HepG2 (cell line): Measurements from ENCODE around the gene CSNK1D. TPM values are rescaled to one million over a fixed set of nuclear protein-coding genes. Genes with fewer than 3 reads are reported as not detected.

Source experiments
- AGO1 ChIP-seq: fragments of 200-400 bp; formaldehyde crosslinking; IDR thresholded peaks from 2 replicates; pipeline ENCODE4 v1.6.1; 2017; ENCODE audit warnings: mild to moderate bottlenecking, low read depth, low read length, moderate library complexity; ENCODE audit not compliant: poor library complexity, severe bottlenecking
- ATF1 ChIP-seq: IDR thresholded peaks from 2 replicates; pipeline ENCODE4 v1.6.1; 2016; ENCODE audit warnings: mild to moderate bottlenecking, control low read depth
- KDM3A ChIP-seq: IDR thresholded peaks from 2 replicates; pipeline ENCODE4 v1.6.1; 2018; ENCODE audit warnings: low read depth, missing compliant biosample characterization
- MATR3 ChIP-seq: sonication (generic); formaldehyde crosslinking; IDR thresholded peaks from 2 replicates; pipeline ENCODE4 v1.4.0; 2020; ENCODE audit warnings: missing genetic modification reagents
- MEIS1 ChIP-seq: sonication (generic); formaldehyde crosslinking; IDR thresholded peaks from 2 replicates; pipeline ENCODE4 v1.9.0; 2021; ENCODE audit warnings: mild to moderate bottlenecking, missing genetic modification reagents, moderate library complexity, borderline replicate concordance
- REL ChIP-seq: sonication (generic); formaldehyde crosslinking; conservative IDR thresholded peaks from 2 replicates; pipeline ENCODE4 v1.8.0; 2022; ENCODE audit warnings: mild to moderate bottlenecking, missing genetic modification reagents, moderate library complexity
- REST ChIP-seq, 2 experiments: IDR thresholded peaks; 2 replicates each; pipeline ENCODE4 v1.6.1; 2011 to 2012; ENCODE audit warnings: low read length in 2 of 2, borderline replicate concordance in 1 of 2, low read depth in 1 of 2, mild to moderate bottlenecking in 1 of 2, moderate library complexity in 1 of 2
- SALL2 ChIP-seq: sonication (generic); formaldehyde crosslinking; IDR thresholded peaks from 2 replicates; pipeline ENCODE4 v1.8.1; 2023; ENCODE audit warnings: mild to moderate bottlenecking, missing genetic modification reagents, inconsistent platforms
- SMC3 ChIP-seq: IDR thresholded peaks from 2 replicates; pipeline ENCODE4 v1.6.1; 2011; ENCODE audit warnings: low read length, improper control_type of control experiment
- ZBTB39 ChIP-seq: sonication (generic); formaldehyde crosslinking; IDR thresholded peaks from 2 replicates; pipeline ENCODE4 v1.5.0; 2020; ENCODE audit warnings: missing genetic modification reagents
- ZNF572 ChIP-seq: sonication (generic); formaldehyde crosslinking; IDR thresholded peaks from 2 replicates; pipeline ENCODE4 v1.5.1; 2020; ENCODE audit warnings: mild to moderate bottlenecking, missing genetic modification reagents
- ZNF577 ChIP-seq: sonication (generic); formaldehyde crosslinking; IDR thresholded peaks from 2 replicates; pipeline ENCODE4 v1.4.0; 2020; ENCODE audit warnings: mild to moderate bottlenecking, low read depth, missing genetic modification reagents, borderline replicate concordance
- ZNF616 ChIP-seq: sonication (generic); formaldehyde crosslinking; IDR thresholded peaks from 2 replicates; pipeline ENCODE4 v1.5.0; 2020; ENCODE audit warnings: low read depth, mild to moderate bottlenecking, missing genetic modification reagents
- ZNF660 ChIP-seq: sonication (generic); formaldehyde crosslinking; IDR thresholded peaks from 2 replicates; pipeline ENCODE4 v1.5.1; 2020; ENCODE audit warnings: mild to moderate bottlenecking, low read depth, missing genetic modification reagents, borderline replicate concordance
- ZNF691 ChIP-seq: sonication (generic); formaldehyde crosslinking; IDR thresholded peaks from 2 replicates; pipeline ENCODE4 v1.4.0; 2020; ENCODE audit warnings: missing genetic modification reagents, low read depth, mild to moderate bottlenecking, borderline replicate concordance
- ZNF749 ChIP-seq: sonication (generic); formaldehyde crosslinking; IDR thresholded peaks from 2 replicates; pipeline ENCODE4 v1.8.0; 2022; ENCODE audit warnings: mild to moderate bottlenecking, missing genetic modification reagents, moderate library complexity, borderline replicate concordance
- ZSCAN21 ChIP-seq: sonication (generic); formaldehyde crosslinking; IDR thresholded peaks from 2 replicates; pipeline ENCODE4 v1.8.0; 2022; ENCODE audit warnings: mild to moderate bottlenecking, missing genetic modification reagents, moderate library complexity, borderline replicate concordance
- polyA plus RNA-seq, 8 experiments: library from polyadenylated mRNA; depleted of rRNA in 3 of 8; stranded (reverse) in 7 of 8; unstranded in 1 of 8; fragments of >200 nt; fragmentation: Illumina TruSeq in 4 of 8; extraction: Trizol in 4 of 8; gene quantifications; 2 replicates each; pipeline versions ENCODE4 v1.2.1 to v1.2.3, GENCODE V29; 2011 to 2016; ENCODE audit warnings: low read depth in 4 of 8, missing spikeins in 1 of 8, mixed read lengths in 1 of 8; ENCODE audit not compliant: insufficient read depth in 1 of 8
- total RNA-seq, 5 experiments: library from RNA; depleted of rRNA; stranded (reverse); fragments of >200 nt; fragmentation: Illumina TruSeq; extraction: Trizol; gene quantifications; 2 replicates each; pipeline ENCODE4 v1.2.3, GENCODE V29; 2016; ENCODE audit warnings: low read depth in 1 of 5

Gene CSNK1D
- total and polyA plus RNA-seq, 2 of the 13 experiments (the other 11 are each of a cell fraction or from before 2014, with no cell fraction given), result 31.5 to 128 TPM

- peak in 1 of 2 experiments; percentile 63; a peak in 1 of 4 replicates for TF ChIP-seq REST (IDR thresholded peaks at IDR 0.05; ENCODE audit: borderline replicate concordance in 1 of 2, low read depth in 1 of 2, low read length in 2 of 2)
- TF ChIP-seq ZNF577, result no peak
- TF ChIP-seq ZNF572 (CRISPR knock-in tag), result 0 out of 2 replicates have a peak, but pooled peaks have one; percentile 70
- TF ChIP-seq KDM3A (CRISPR knock-in tag), result peak; percentile 90
- TF ChIP-seq ZNF691 (CRISPR knock-in tag), result peak; percentile 35; the same call in 1 of the 2 replicates
- peak; percentile 76; the same call in 1 of the 2 replicates for TF ChIP-seq REL (CRISPR knock-in tag)
- no peak for TF ChIP-seq ZNF749 (CRISPR knock-in tag)
- TF ChIP-seq MATR3 (CRISPR knock-in tag), result no peak
- no peak for TF ChIP-seq SMC3
- TF ChIP-seq ATF1 (CRISPR knock-in tag), result no peak
- TF ChIP-seq ZSCAN21, result peak; percentile 63; the same call in 1 of the 2 replicates
- TF ChIP-seq MEIS1 (CRISPR knock-in tag), result peak; percentile 69; the same call in 1 of the 2 replicates
- no peak for TF ChIP-seq ZNF616 (CRISPR knock-in tag)
- TF ChIP-seq ZNF660 (CRISPR knock-in tag), result no peak
- TF ChIP-seq AGO1, result peak; percentile 89
- 0 out of 2 replicates have a peak, but pooled peaks have one; percentile 42 for TF ChIP-seq ZBTB39 (CRISPR knock-in tag)
- TF ChIP-seq SALL2 (CRISPR knock-in tag), result no peak; the same call in 1 of the 2 replicates
Measured at GRCh38 chr17:82231562-82232321, 41.8 kb downstream of the CSNK1D start (continued).
